GM18870 (cell line): ENCODE data around the gene KLHL41.
"Not testable (repeated sequence)": the region's sequence is repeated elsewhere in the genome, so short reads cannot be mapped to it uniquely, and the experiment has no call there.

Source experiments
- ATAC-seq: cut with Tn5 transposase; IDR thresholded peaks from one replicate; pipeline ENCODE4 v1.9.1; 2021; ENCODE audit warnings: moderate library complexity; ENCODE audit not compliant: unreplicated experiment

Gene KLHL41

DNA sequence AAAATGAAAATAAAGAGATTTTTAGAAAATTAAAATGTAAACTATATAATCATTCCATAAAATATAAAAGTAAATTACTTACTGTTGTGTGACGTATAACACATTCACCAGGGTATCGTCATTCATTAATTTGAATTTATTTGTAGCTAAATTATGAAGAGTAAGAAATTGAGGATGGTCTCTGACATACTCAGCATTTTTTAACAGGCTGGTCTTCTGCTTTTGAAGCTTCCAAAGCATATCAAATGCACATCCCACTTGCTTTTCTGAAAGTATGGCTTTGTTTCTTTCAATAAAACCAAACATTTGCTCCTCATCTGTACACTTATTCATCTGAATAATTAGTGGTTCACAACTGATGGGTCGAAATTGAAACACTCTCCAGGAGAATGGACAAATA is 62.1 kb downstream of the KLHL41 start:
- ATAC-seq: no peak

DNA sequence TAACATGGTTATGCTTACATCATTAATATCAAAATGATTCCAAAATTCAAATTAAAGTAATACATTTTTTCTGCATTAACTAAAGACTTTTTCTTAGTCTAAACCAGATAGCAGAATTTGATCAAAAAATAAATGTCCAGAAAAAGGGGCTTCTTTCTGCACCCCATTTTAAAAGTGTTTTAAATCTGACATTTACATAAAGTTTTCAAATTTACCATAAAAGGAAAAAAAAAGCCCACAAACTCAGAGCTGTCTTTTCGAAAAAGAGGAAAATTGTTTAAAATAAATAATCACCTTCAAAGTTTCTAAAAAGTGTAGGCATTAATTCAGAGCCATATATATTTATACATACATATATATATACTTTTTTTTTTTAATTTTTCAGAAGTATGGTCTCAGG is 62.7 kb downstream of the KLHL41 start:
- ATAC-seq: no peak

DNA sequence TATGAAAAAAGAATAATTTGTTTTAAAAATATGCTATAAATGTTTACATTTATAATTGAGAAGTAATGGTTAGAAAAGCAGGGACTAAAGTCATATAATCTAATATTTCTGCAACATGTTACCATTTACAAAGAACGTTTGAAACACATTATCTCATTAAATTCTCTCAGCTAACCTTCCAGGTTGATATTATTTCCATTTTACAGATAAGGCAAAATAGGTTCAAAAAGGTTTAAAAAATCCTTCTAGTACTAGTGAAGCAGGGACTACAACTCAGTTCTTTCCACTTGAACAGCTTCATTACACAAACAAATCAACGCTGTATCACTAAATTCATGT is 63.3 kb downstream of the KLHL41 start:
- no peak for ATAC-seq

GRCh38 chr2:169573160-169573973 is 63.9 kb downstream of the KLHL41 start, which contains the start of gene FASTKD1:
Gene FASTKD1, minus strand, starts transcription at chr2:169573865. Its CDS starts 1,836 bp downstream, at chr2:169572029.
- ATAC-seq: peak; percentile 99

DNA sequence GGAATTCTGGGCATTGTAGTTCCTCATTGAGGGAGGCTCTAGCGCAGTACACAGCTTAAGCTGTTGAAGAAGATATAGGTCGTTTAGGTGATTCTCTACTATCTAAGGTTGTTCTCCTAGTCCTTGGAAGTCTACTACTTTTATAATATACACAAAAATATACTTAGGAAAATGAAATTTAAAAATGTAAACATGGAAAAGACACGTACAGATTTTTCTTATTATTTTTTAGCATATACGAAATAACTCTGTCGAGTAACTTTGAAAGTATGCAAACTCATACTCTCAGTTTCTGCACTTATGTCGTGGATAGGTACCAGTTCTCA is 64.4 kb downstream of the KLHL41 start:
- ATAC-seq: no peak

GRCh38 chr2:169574539-169574938 is 65.0 kb downstream of the KLHL41 start:
- ATAC-seq: not testable (repeated sequence)

DNA sequence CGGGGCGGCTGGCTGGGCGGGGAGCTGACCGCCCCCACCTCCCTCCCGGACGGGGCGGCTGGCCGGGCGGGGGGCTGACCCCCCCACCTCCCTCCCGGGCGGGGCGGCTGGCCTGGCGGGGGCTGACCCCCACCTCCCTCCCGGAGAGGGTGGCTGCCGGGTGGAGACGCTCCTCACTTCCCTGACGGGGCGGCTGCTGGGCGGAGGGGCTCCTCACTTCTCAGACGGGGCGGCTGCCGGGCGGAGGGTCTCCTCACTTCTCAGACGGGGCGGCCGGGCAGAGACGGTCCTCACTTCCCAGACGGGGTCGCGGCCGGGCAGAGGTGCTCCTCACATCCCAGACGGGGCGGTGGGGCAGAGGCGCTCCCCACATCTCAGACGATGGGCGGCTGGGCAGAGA is 65.8 kb downstream of the KLHL41 start:
- ATAC-seq: not testable (repeated sequence)
